Breast epithelium (tissue), 4 donors: ENCODE results near the gene UBAC2. TPM values are rescaled to one million over a fixed set of nuclear protein-coding genes. Genes with fewer than 3 reads are reported as not detected.

Experiments
- DNase-seq, 2 donors: peaks; one replicate each; pipeline ENCODE4 v3.0.0-alpha.2; 2019; ENCODE audit warnings: low spot score in 2 of 2
- H3K27ac ChIP-seq, 2 donors: fragments of 200-600 bp; sonication (generic) in 1 of 2; one replicate each; pipeline ENCODE4 v1.5.1; 2016 to 2019; ENCODE audit warnings: mild to moderate bottlenecking in 1 of 2
- H3K27me3 ChIP-seq, 2 donors: fragments of 200-600 bp; sonication (generic) in 1 of 2; one replicate each; pipeline versions ENCODE4 v1.5.1 to v1.6.0; 2017 to 2019; ENCODE audit warnings: control low read depth in 1 of 2, mild to moderate bottlenecking in 1 of 2
- H3K36me3 ChIP-seq: fragments of 200-600 bp; one replicate; pipeline ENCODE4 v1.5.1; 2019
- H3K4me1 ChIP-seq, 2 donors: fragments of 200-600 bp; sonication (generic); one replicate each; pipeline ENCODE4 v1.5.1; 2016 to 2019; ENCODE audit warnings: control low read depth in 1 of 2
- H3K4me3 ChIP-seq, 3 donors: fragments of 200-600 bp; sonication (generic); 1 replicate in 2 of 3; 2 replicates in 1 of 3; pipeline ENCODE4 v1.5.1; 2016 to 2019; ENCODE audit warnings: mild to moderate bottlenecking in 3 of 3, moderate library complexity in 2 of 3
- H3K9me3 ChIP-seq, 2 donors: fragments of 200-600 bp; sonication (generic) in 1 of 2; one replicate each; pipeline ENCODE4 v1.5.1; 2016 to 2019; ENCODE audit warnings: control low read depth in 1 of 2
- CTCF ChIP-seq, 3 donors: fragments of 450-650 bp; IDR thresholded peaks; one replicate each; pipeline ENCODE4 v1.5.1; 2016 to 2017; ENCODE audit warnings: antibody characterized with exemption in 3 of 3, mild to moderate bottlenecking in 3 of 3, moderate library complexity in 3 of 3
- POLR2A ChIP-seq: fragments of 450-650 bp; IDR thresholded peaks from one replicate; pipeline ENCODE4 v1.6.1; 2016; ENCODE audit warnings: antibody characterized with exemption, mild to moderate bottlenecking, moderate library complexity
- POLR2AphosphoS5 ChIP-seq, 3 donors: sonication (generic); formaldehyde crosslinking; IDR thresholded peaks; one replicate each; pipeline ENCODE4 v1.6.1; 2017; ENCODE audit warnings: antibody characterized with exemption in 3 of 3
- intact Hi-C: fragments of 100-400 bp; cut with DNase I; formaldehyde crosslinking; loops from one replicate; pipeline ENCODE4 v1.15.1; 2023; ENCODE audit warnings: low total_unique reads
- total RNA-seq, 3 donors: library from RNA; depleted of rRNA; stranded (reverse); fragments of >200 nt; gene quantifications; one replicate each; pipeline ENCODE4 v1.1.0, GENCODE V29; 2016

UBAC2 gene
- total RNA-seq, 3 donors from 2014 or later = 64.6 to 72.8 (median 65.1) TPM

GRCh38 chr13:99288089-99288488, 87.4 kb downstream of the UBAC2 start:
- H3K4me1 ChIP-seq = no peaks in the 10 kb centered on the region
- no peak for DNase-seq
- TF ChIP-seq POLR2A (no peak), CTCF (IDR thresholded peaks at IDR 0.05) (no peak), POLR2AphosphoS5 (IDR thresholded peaks at IDR 0.05) (no peak)
- no peaks in the 10 kb centered on the region for H3K36me3 ChIP-seq
- H3K4me3 ChIP-seq = no peak overlapping the region
- no peak overlapping the region for H3K27ac ChIP-seq
- no peaks in the 10 kb centered on the region for H3K27me3 ChIP-seq
- intact Hi-C loops = no loop called here
- no peaks in the 10 kb centered on the region for H3K9me3 ChIP-seq

- H3K27ac ChIP-seq = peak overlapping the region; percentile 2 to 4
- intact Hi-C loops = no loop called here
Measured at GRCh38 chr13:99289271-99289670, 88.6 kb downstream of the UBAC2 start.

GRCh38 chr13:99289674-99290337, 89.2 kb downstream of the UBAC2 start:
- Histone ChIP-seq H3K36me3 (no peaks in the 10 kb centered on the region), H3K27ac (peak overlapping the region; percentile 2 to 4), H3K4me1 (no peaks in the 10 kb centered on the region), H3K27me3 (no peaks in the 10 kb centered on the region), H3K4me3 (no peak overlapping the region), H3K9me3 (no peaks in the 10 kb centered on the region)
- no peak for DNase-seq
- TF ChIP-seq CTCF (IDR thresholded peaks at IDR 0.05) = no peak
- TF ChIP-seq POLR2AphosphoS5 (IDR thresholded peaks at IDR 0.05) = no peak
- no peak for TF ChIP-seq POLR2A
- intact Hi-C loops = no loop called here

More at GRCh38 chr13:99289271-99289670, 88.6 kb downstream of the UBAC2 start:
- DNase-seq = no peak
- no peaks in the 10 kb centered on the region for H3K4me1 ChIP-seq
- H3K36me3 ChIP-seq = no peaks in the 10 kb centered on the region
- H3K27me3 ChIP-seq = no peaks in the 10 kb centered on the region
- TF ChIP-seq POLR2AphosphoS5 (IDR thresholded peaks at IDR 0.05) (no peak), CTCF (IDR thresholded peaks at IDR 0.05) (no peak), POLR2A (no peak)
- no peaks in the 10 kb centered on the region for H3K9me3 ChIP-seq
- no peak overlapping the region for H3K4me3 ChIP-seq

- Histone ChIP-seq H3K36me3 (no peaks in the 10 kb centered on the region), H3K4me1 (no peaks in the 10 kb centered on the region), H3K4me3 (no peak overlapping the region), H3K27me3 (no peaks in the 10 kb centered on the region), H3K9me3 (no peaks in the 10 kb centered on the region), H3K27ac (no peak overlapping the region)
- DNase-seq = no peak
- no peak for TF ChIP-seq POLR2A
- no peak for TF ChIP-seq POLR2AphosphoS5 (IDR thresholded peaks at IDR 0.05)
- no peak for TF ChIP-seq CTCF (IDR thresholded peaks at IDR 0.05)
- intact Hi-C loops = no loop called here
Measured at GRCh38 chr13:99290894-99291293, 90.2 kb downstream of the UBAC2 start.

GRCh38 chr13:99293178-99293577, 92.5 kb downstream of the UBAC2 start:
- no peak overlapping the region for H3K27ac ChIP-seq
- H3K4me3 ChIP-seq = no peak overlapping the region
- no peak for TF ChIP-seq POLR2A
- no peak for TF ChIP-seq CTCF (IDR thresholded peaks at IDR 0.05)
- no peak for TF ChIP-seq POLR2AphosphoS5 (IDR thresholded peaks at IDR 0.05)
- intact Hi-C loops = no loop called here
- H3K9me3 ChIP-seq = no peaks in the 10 kb centered on the region
- DNase-seq = no peak
- no peaks in the 10 kb centered on the region for H3K4me1 ChIP-seq
- H3K27me3 ChIP-seq = no peaks in the 10 kb centered on the region
- H3K36me3 ChIP-seq = no peaks in the 10 kb centered on the region
